ENCODE measurements around the gene SLC35F4. TPM values are rescaled to one million over a fixed set of nuclear protein-coding genes. Genes with fewer than 3 reads are reported as not detected.

SLC35F4 gene
- total and polyA plus RNA-seq, 2 of the 8 experiments (the other 6 are each of a cell fraction or from before 2014, with no cell fraction given): not detected

GRCh38 chr14:57692671-57693070 is 173.2 kb downstream of the SLC35F4 start (continued):
- TF ChIP-seq EGR1 (IDR thresholded peaks at IDR 0.05; ENCODE audit: borderline replicate concordance, low read depth, low read length) (no peak), SIN3A (conservative IDR thresholded peaks at IDR 0.05 in 1 of 2, IDR thresholded peaks at IDR 0.05 in 1 of 2; ENCODE audit: low read depth in 1 of 2, low read length in 2 of 2) (no peak), POLR2A (IDR thresholded peaks at IDR 0.05; ENCODE audit: control extremely low read depth in 1 of 2, low read depth in 2 of 2, low read length in 2 of 2) (no peak)
